Raji (cell line): Measurements from ENCODE around the gene RBM17.

Experiments used
- POLR2A ChIP-seq: IDR thresholded peaks from 2 replicates; pipeline ENCODE4 v1.6.1; 2011; ENCODE audit warnings: low read depth, low read length, control low read depth; ENCODE audit not compliant: insufficient read depth

Gene RBM17

GRCh38 chr10:6068006-6068405 is 20.8 kb upstream of the RBM17 start:
- TF ChIP-seq POLR2A: no peak

- no peak for TF ChIP-seq POLR2A
Observed at GRCh38 chr10:6068422-6068821, 20.4 kb upstream of the RBM17 start.

GRCh38 chr10:6069081-6069931 is 19.5 kb upstream of the RBM17 start:
- TF ChIP-seq POLR2A: no peak

- no peak for TF ChIP-seq POLR2A
Observed at GRCh38 chr10:6070660-6071059, 18.2 kb upstream of the RBM17 start.

GRCh38 chr10:6071181-6072175 is 17.4 kb upstream of the RBM17 start:
- TF ChIP-seq POLR2A: no peak

GRCh38 chr10:6072215-6072934 is 16.5 kb upstream of the RBM17 start:
- no peak for TF ChIP-seq POLR2A

GRCh38 chr10:6074489-6075301 is 14.1 kb upstream of the RBM17 start:
- no peak for TF ChIP-seq POLR2A

GRCh38 chr10:6077071-6077675 is 11.7 kb upstream of the RBM17 start:
- no peak for TF ChIP-seq POLR2A

- TF ChIP-seq POLR2A: no peak
Observed at GRCh38 chr10:6079044-6079443, 9.8 kb upstream of the RBM17 start.

GRCh38 chr10:6080417-6080973 is 8.3 kb upstream of the RBM17 start:
- no peak for TF ChIP-seq POLR2A

GRCh38 chr10:6082496-6083395 is 6.1 kb upstream of the RBM17 start:
- no peak for TF ChIP-seq POLR2A
